Liver (tissue), 3 donors: ENCODE results near the gene LAD1.

ENCODE experiments used
- CTCF ChIP-seq: fragments of 150-350 bp; IDR thresholded peaks from 2 replicates; pipeline ENCODE4 v1.5.1; 2017; ENCODE audit warnings: improper control_type of control experiment, low read depth, low read length; ENCODE audit not compliant: missing input control
- JUND ChIP-seq, 2 donors: IDR thresholded peaks; 2 replicates each; pipeline ENCODE4 v1.6.1; 2016; ENCODE audit warnings: antibody characterized with exemption in 2 of 2
- ZBTB33 ChIP-seq: IDR thresholded peaks from 2 replicates; pipeline ENCODE4 v1.6.1; 2016; ENCODE audit warnings: antibody characterized with exemption
- donor health status: healthy.
- donor health status: healthy.

- TF ChIP-seq CTCF (no peak), JUND (IDR thresholded peaks at IDR 0.05) (no peak), ZBTB33 (no peak)
Observed at GRCh38 chr1:201364808-201365105, 34.4 kb downstream of the LAD1 start.
